ENCODE data around the gene PIH1D1. TPM values are rescaled to one million over a fixed set of nuclear protein-coding genes. Genes with fewer than 3 reads are reported as not detected.

Gene PIH1D1
- total RNA-seq: 100 to 1,000 TPM in 1 of 2 donors, 10 to 100 TPM in 1; 92.9 to 184 TPM

- peaks cover 11 to 50% of the 10 kb centered on the region in 2 donors for H3K36me3 Mint-ChIP-seq
- peak; percentile 89 to 96 for DNase-seq (ENCODE audit: low spot score in 2 of 2)
- no peaks in the 10 kb centered on the region for H3K9me3 Mint-ChIP-seq
- peak within 1 kb of the TSS; percentile 99 to 100 for H3K27ac Mint-ChIP-seq
- ATAC-seq: peak; percentile 73 to 78
These were observed at the start of gene PIH1D1 for GRCh38 chr19:49451430-49452181. TSS of gene PIH1D1 (minus strand) at chr19:49451814. CDS start at chr19:49451574, 240 bp downstream.

GRCh38 chr19:49499030-49499670, 47.5 kb upstream of the PIH1D1 start:
- Mint-ChIP-seq H3K27ac (peak overlapping the region; percentile 97 to 99), H3K36me3 (peaks cover 41 to 44% of the 10 kb centered on the region in 2 donors), H3K9me3 (no peaks in the 10 kb centered on the region)
- DNase-seq (ENCODE audit: low spot score in 2 of 2) (no peak), ATAC-seq (no peak)

GRCh38 chr19:49498475-49498874, 46.9 kb upstream of the PIH1D1 start:
- Mint-ChIP-seq H3K9me3 (no peaks in the 10 kb centered on the region), H3K36me3 (peaks cover 41 to 44% of the 10 kb centered on the region in 2 donors), H3K27ac (peak overlapping the region; percentile 97 to 99)
- DNase-seq (ENCODE audit: low spot score in 2 of 2) (no peak), ATAC-seq (no peak)

- DNase-seq (ENCODE audit: low spot score in 2 of 2): no peak
- H3K9me3 Mint-ChIP-seq: no peaks in the 10 kb centered on the region
- H3K27ac Mint-ChIP-seq: peak overlapping the region; percentile 99
- H3K36me3 Mint-ChIP-seq: peaks cover 41 to 50% of the 10 kb centered on the region in 2 donors
- ATAC-seq: no peak
These were observed 46.1 kb upstream of the PIH1D1 start for GRCh38 chr19:49497789-49498103.

GRCh38 chr19:49497047-49497788, 45.6 kb upstream of the PIH1D1 start:
- Mint-ChIP-seq H3K36me3 (peaks cover 41 to 56% of the 10 kb centered on the region in 2 donors), H3K9me3 (no peaks in the 10 kb centered on the region), H3K27ac (peak overlapping the region; percentile 99)
- DNase-seq (ENCODE audit: low spot score in 2 of 2) (peak in 1 of 2 donors; percentile 73), ATAC-seq (peak in 1 of 2 donors; percentile 5)

- no peak for DNase-seq (ENCODE audit: low spot score in 2 of 2)
- Mint-ChIP-seq H3K27ac (peak overlapping the region; percentile 99), H3K9me3 (no peaks in the 10 kb centered on the region), H3K36me3 (peaks cover 41 to 60% of the 10 kb centered on the region in 2 donors)
- no peak for ATAC-seq
These were observed 45.0 kb upstream of the PIH1D1 start for GRCh38 chr19:49496574-49497008.

- ATAC-seq (no peak), DNase-seq (ENCODE audit: low spot score in 2 of 2) (no peak)
These were observed 41.2 kb upstream of the PIH1D1 start for GRCh38 chr19:49492573-49493405.

GRCh38 chr19:49491804-49492572, 40.4 kb upstream of the PIH1D1 start:
- peak overlapping the region; percentile 73 to 100 for H3K27ac Mint-ChIP-seq
- ATAC-seq (no peak), DNase-seq (ENCODE audit: low spot score in 2 of 2) (no peak)
- H3K36me3 Mint-ChIP-seq: peaks cover 51 to 67% of the 10 kb centered on the region in 2 donors
- H3K9me3 Mint-ChIP-seq: no peaks in the 10 kb centered on the region

More at GRCh38 chr19:49492573-49493405, 41.2 kb upstream of the PIH1D1 start:
- Mint-ChIP-seq H3K36me3 (peaks cover 51 to 70% of the 10 kb centered on the region in 2 donors), H3K27ac (peak overlapping the region; percentile 59 to 100), H3K9me3 (no peaks in the 10 kb centered on the region)

GRCh38 chr19:49491030-49491803, 39.6 kb upstream of the PIH1D1 start:
- Mint-ChIP-seq H3K36me3 (peaks cover 45 to 62% of the 10 kb centered on the region in 2 donors), H3K27ac (peak overlapping the region; percentile 100), H3K9me3 (no peaks in the 10 kb centered on the region)
- no peak for DNase-seq (ENCODE audit: low spot score in 2 of 2)
- ATAC-seq: no peak

- no peaks in the 10 kb centered on the region for H3K9me3 Mint-ChIP-seq
- H3K27ac Mint-ChIP-seq: peak overlapping the region; percentile 100
- peaks cover 46 to 63% of the 10 kb centered on the region in 2 donors for H3K36me3 Mint-ChIP-seq
- DNase-seq (ENCODE audit: low spot score in 2 of 2) (no peak), ATAC-seq (no peak)
These were observed 38.8 kb upstream of the PIH1D1 start for GRCh38 chr19:49490287-49491029.

- peak overlapping the region; percentile 100 for H3K27ac Mint-ChIP-seq
- DNase-seq (ENCODE audit: low spot score in 2 of 2): no peak
- H3K36me3 Mint-ChIP-seq: peaks cover 46 to 63% of the 10 kb centered on the region in 2 donors
- no peaks in the 10 kb centered on the region for H3K9me3 Mint-ChIP-seq
- no peak for ATAC-seq
These were observed 38.1 kb upstream of the PIH1D1 start for GRCh38 chr19:49489601-49490167.

- DNase-seq (ENCODE audit: low spot score in 2 of 2): no peak
- Mint-ChIP-seq H3K27ac (peak overlapping the region; percentile 100), H3K36me3 (peaks cover 46 to 63% of the 10 kb centered on the region in 2 donors), H3K9me3 (no peaks in the 10 kb centered on the region)
- ATAC-seq: no peak
These were observed 37.4 kb upstream of the PIH1D1 start for GRCh38 chr19:49488863-49489537.

- peak overlapping the region; percentile 100 for H3K27ac Mint-ChIP-seq
- no peak for DNase-seq (ENCODE audit: low spot score in 2 of 2)
- H3K9me3 Mint-ChIP-seq: no peaks in the 10 kb centered on the region
These were observed 36.6 kb upstream of the PIH1D1 start for GRCh38 chr19:49488046-49488862.

More at GRCh38 chr19:49488046-49488862, 36.6 kb upstream of the PIH1D1 start:
- peaks cover 46 to 66% of the 10 kb centered on the region in 2 donors for H3K36me3 Mint-ChIP-seq
- ATAC-seq: no peak

Measured in activated naive CD4-positive, alpha-beta T cell treated with anti-CD3 and anti-CD28 coated beads, Interleukin-2, amount 50 U/mL, for 72 hours (primary cell).